H9 (cell line): Measurements from ENCODE around the gene DNAJC15. TPM values are rescaled to one million over a fixed set of nuclear protein-coding genes. Genes with fewer than 3 reads are reported as not detected.

Experiments used
- DNase-seq: peaks from one replicate; pipeline ENCODE4 v3.0.0-alpha.2; 2017
- H2AFZ ChIP-seq: one replicate; pipeline ENCODE4 v1.6.1; 2013; ENCODE audit warnings: mild to moderate bottlenecking, low read length, control low read depth, moderate library complexity
- H2AK5ac ChIP-seq: 2 replicates; pipeline ENCODE4 v1.6.1; 2013; ENCODE audit warnings: low read length, control low read depth, mixed read lengths; ENCODE audit not compliant: insufficient read length
- H2BK120ac ChIP-seq: one replicate; pipeline ENCODE4 v1.6.1; 2013; ENCODE audit warnings: low read depth, mild to moderate bottlenecking, low read length, control low read depth, inconsistent platforms; ENCODE audit not compliant: poor library complexity, severe bottlenecking
- H2BK12ac ChIP-seq: 2 replicates; pipeline ENCODE4 v1.6.1; 2013; ENCODE audit warnings: low read length, control low read depth, mixed read lengths, low read depth; ENCODE audit not compliant: insufficient read length
- H2BK15ac ChIP-seq: 2 replicates; pipeline ENCODE4 v1.6.1; 2013; ENCODE audit warnings: low read depth, low read length, control low read depth
- H2BK20ac ChIP-seq: one replicate; pipeline ENCODE4 v1.6.1; 2013; ENCODE audit warnings: low read depth, mild to moderate bottlenecking, low read length, control low read depth, inconsistent platforms; ENCODE audit not compliant: poor library complexity, severe bottlenecking
- H2BK5ac ChIP-seq: 2 replicates; pipeline ENCODE4 v1.6.1; 2013; ENCODE audit warnings: low read length, control low read depth, mixed read lengths; ENCODE audit not compliant: insufficient read length
- H3K14ac ChIP-seq: 2 replicates; pipeline ENCODE4 v1.6.1; 2013; ENCODE audit warnings: low read length, control low read depth; ENCODE audit not compliant: insufficient read depth
- H3K18ac ChIP-seq: 2 replicates; pipeline ENCODE4 v1.6.1; 2013; ENCODE audit warnings: low read depth, mild to moderate bottlenecking, mixed read lengths, low read length, control low read depth; ENCODE audit not compliant: insufficient read length
- H3K23ac ChIP-seq: 2 replicates; pipeline ENCODE4 v1.6.1; 2013; ENCODE audit warnings: low read length, control low read depth, mixed read lengths, low read depth; ENCODE audit not compliant: insufficient read length
- H3K23me2 ChIP-seq: 2 replicates; pipeline ENCODE4 v1.6.1; 2013; ENCODE audit warnings: low read depth, mild to moderate bottlenecking, mixed read lengths, low read length, control low read depth; ENCODE audit not compliant: insufficient read length, poor library complexity, severe bottlenecking
- H3K27ac ChIP-seq: 2 replicates; pipeline ENCODE4 v1.5.1; 2013; ENCODE audit warnings: low read length, control low read depth, mixed read lengths, low read depth; ENCODE audit not compliant: insufficient read length
- H3K27me3 ChIP-seq: 2 replicates; pipeline ENCODE4 v1.6.1; 2013; ENCODE audit warnings: low read length, control low read depth, inconsistent platforms; ENCODE audit not compliant: insufficient read depth
- H3K4ac ChIP-seq: 2 replicates; pipeline ENCODE4 v1.6.1; 2013; ENCODE audit warnings: low read depth, mild to moderate bottlenecking, control low read depth, inconsistent platforms, low read length, moderate library complexity
- H3K4me1 ChIP-seq: 2 replicates; pipeline ENCODE4 v1.6.1; 2013; ENCODE audit warnings: low read length, control low read depth, inconsistent platforms; ENCODE audit not compliant: insufficient read depth
- H3K4me2 ChIP-seq: 2 replicates; pipeline ENCODE4 v1.6.1; 2013; ENCODE audit warnings: low read length, control low read depth, mixed read lengths; ENCODE audit not compliant: insufficient read length, insufficient read depth
- H3K56ac ChIP-seq: 2 replicates; pipeline ENCODE4 v1.6.1; 2013; ENCODE audit warnings: low read depth, mild to moderate bottlenecking, mixed read lengths, low read length, control low read depth; ENCODE audit not compliant: insufficient read length
- H3K79me1 ChIP-seq: 2 replicates; pipeline ENCODE4 v1.6.1; 2013; ENCODE audit warnings: low read depth, mild to moderate bottlenecking, moderate library complexity, low read length, control low read depth, inconsistent platforms; ENCODE audit not compliant: insufficient read depth, poor library complexity, severe bottlenecking
- H3K79me2 ChIP-seq: 2 replicates; pipeline ENCODE4 v1.6.1; 2013; ENCODE audit warnings: low read length, control low read depth, inconsistent platforms; ENCODE audit not compliant: insufficient read depth
- H3K9ac ChIP-seq: 2 replicates; pipeline ENCODE4 v1.6.1; 2013; ENCODE audit warnings: low read length, control low read depth, mixed read lengths; ENCODE audit not compliant: insufficient read length; ENCODE audit errors: extremely low read depth
- H3K9me3 ChIP-seq: one replicate; pipeline ENCODE4 v1.6.1; 2013; ENCODE audit warnings: low read depth, low read length, inconsistent platforms; ENCODE audit not compliant: control insufficient read depth
- H3T11ph ChIP-seq: one replicate; pipeline ENCODE4 v1.6.1; 2013; ENCODE audit warnings: mild to moderate bottlenecking, low read length, control low read depth, inconsistent platforms
- H4K20me1 ChIP-seq: one replicate; pipeline ENCODE4 v1.6.1; 2013; ENCODE audit not compliant: control insufficient read depth, insufficient read length, insufficient read depth
- H4K5ac ChIP-seq: 2 replicates; pipeline ENCODE4 v1.6.1; 2013; ENCODE audit warnings: low read depth, mild to moderate bottlenecking, mixed read lengths, low read length, control low read depth; ENCODE audit not compliant: insufficient read length
- H4K8ac ChIP-seq: replicated peaks from 2 replicates; pipeline ENCODE4 v1.6.1; 2013; ENCODE audit warnings: low read length, control low read depth, mixed read lengths, low read depth; ENCODE audit not compliant: insufficient read length
- H4K91ac ChIP-seq: 2 replicates; pipeline ENCODE4 v1.6.1; 2013; ENCODE audit warnings: low read depth, mild to moderate bottlenecking, moderate library complexity, mixed read lengths, low read length, control low read depth; ENCODE audit not compliant: insufficient read length
- H3K27ac Mint-ChIP-seq, 3 experiments: 2 replicates in 2 of 3; 3 replicates in 1 of 3; pipeline ENCODE4 v1.8.0; 2020 to 2021; ENCODE audit warnings: mixed read lengths in 3 of 3, mild to moderate bottlenecking in 1 of 3, moderate library complexity in 1 of 3
- H3K27me3 Mint-ChIP-seq: 2 replicates; pipeline ENCODE4 v1.8.0; 2021; ENCODE audit warnings: low read depth, mild to moderate bottlenecking, moderate library complexity, mixed read lengths
- H3K36me3 Mint-ChIP-seq, 3 experiments: 2 replicates in 2 of 3; 3 replicates in 1 of 3; pipeline ENCODE4 v1.8.0; 2020 to 2021; ENCODE audit warnings: low read depth in 3 of 3, mixed read lengths in 3 of 3; ENCODE audit not compliant: insufficient read depth in 1 of 3
- H3K4me1 Mint-ChIP-seq, 2 experiments: 2 replicates each; pipeline ENCODE4 v1.8.0; 2020; ENCODE audit warnings: mixed read lengths in 2 of 2
- H3K4me3 Mint-ChIP-seq, 2 experiments: 2 replicates in 1 of 2; 3 replicates in 1 of 2; pipeline ENCODE4 v1.8.0; 2020 to 2021; ENCODE audit warnings: mild to moderate bottlenecking in 2 of 2, mixed read lengths in 2 of 2, moderate library complexity in 1 of 2
- H3K9me3 Mint-ChIP-seq, 2 experiments: 2 replicates in 1 of 2; 3 replicates in 1 of 2; pipeline ENCODE4 v1.8.0; 2020; ENCODE audit warnings: mild to moderate bottlenecking in 2 of 2, mixed read lengths in 2 of 2, moderate library complexity in 1 of 2
- WGBS: extraction: QIAGEN DNeasy Blood & Tissue Kit; methylation state at CpG from one replicate; pipeline ENCODE4 v1.1.7; 2013; ENCODE audit warnings: missing lambda C conversion rate, low lambda C conversion rate, mixed read lengths; ENCODE audit not compliant: insufficient read length; ENCODE audit errors: extremely low coverage; 5-methylcytosine and 5-hydroxymethylcytosine counted together
- total RNA-seq: library from RNA; stranded (reverse); gene quantifications from 2 replicates; pipeline ENCODE4 v1.2.1, GENCODE V29; 2021
- TF ChIP-seq, protein P1 (sequence below): fragments of 200-600 bp; sonication (generic); conservative IDR thresholded peaks from 3 replicates; pipeline ENCODE4 v1.8.0; 2021; ENCODE audit warnings: antibody characterized with exemption, mild to moderate bottlenecking

DNAJC15 gene
- total RNA-seq, 1 experiment from 2014 or later: 13.4 TPM

DNA sequence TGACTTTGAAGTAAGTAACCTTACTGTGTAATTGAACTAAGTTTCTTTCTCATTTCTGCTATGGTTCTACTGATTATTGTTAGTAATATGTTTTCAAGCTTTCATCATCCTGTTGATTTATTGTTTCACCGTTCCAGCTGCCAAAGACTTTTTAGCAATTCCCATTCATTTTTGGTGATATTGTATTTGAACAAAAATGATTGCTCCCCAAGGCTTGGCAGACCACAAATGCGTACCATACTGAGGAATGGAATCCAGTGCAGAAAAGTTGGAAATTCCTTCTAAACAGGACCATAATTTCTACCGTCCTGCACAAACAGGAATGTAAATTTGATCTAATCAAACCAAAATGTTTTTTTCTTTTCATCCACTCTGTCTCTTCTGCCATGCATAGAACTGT, 42.1 kb upstream of the DNAJC15 start:
- WGBS: no CpG with 5 or more reads among the region's 3 CpGs
- no peak overlapping the region for H3K56ac ChIP-seq
- Mint-ChIP-seq H3K4me3 (no peak overlapping the region), H3K36me3 (0 out of 7 replicates have a peak, but pooled peaks cover 0 to 2% (median 0%) of the 10 kb centered on the region in 3 experiments), H3K27me3 (no peaks in the 10 kb centered on the region), H3K9me3 (no peaks in the 10 kb centered on the region; a peak in 2 of 5 replicates), H3K27ac (no peak overlapping the region), H3K4me1 (peaks cover 34 to 37% of the 10 kb centered on the region in 2 experiments)
- H2AFZ ChIP-seq: no peak overlapping the region
- no peak overlapping the region for H3K4ac ChIP-seq
- TF ChIP-seq, protein P1, sequence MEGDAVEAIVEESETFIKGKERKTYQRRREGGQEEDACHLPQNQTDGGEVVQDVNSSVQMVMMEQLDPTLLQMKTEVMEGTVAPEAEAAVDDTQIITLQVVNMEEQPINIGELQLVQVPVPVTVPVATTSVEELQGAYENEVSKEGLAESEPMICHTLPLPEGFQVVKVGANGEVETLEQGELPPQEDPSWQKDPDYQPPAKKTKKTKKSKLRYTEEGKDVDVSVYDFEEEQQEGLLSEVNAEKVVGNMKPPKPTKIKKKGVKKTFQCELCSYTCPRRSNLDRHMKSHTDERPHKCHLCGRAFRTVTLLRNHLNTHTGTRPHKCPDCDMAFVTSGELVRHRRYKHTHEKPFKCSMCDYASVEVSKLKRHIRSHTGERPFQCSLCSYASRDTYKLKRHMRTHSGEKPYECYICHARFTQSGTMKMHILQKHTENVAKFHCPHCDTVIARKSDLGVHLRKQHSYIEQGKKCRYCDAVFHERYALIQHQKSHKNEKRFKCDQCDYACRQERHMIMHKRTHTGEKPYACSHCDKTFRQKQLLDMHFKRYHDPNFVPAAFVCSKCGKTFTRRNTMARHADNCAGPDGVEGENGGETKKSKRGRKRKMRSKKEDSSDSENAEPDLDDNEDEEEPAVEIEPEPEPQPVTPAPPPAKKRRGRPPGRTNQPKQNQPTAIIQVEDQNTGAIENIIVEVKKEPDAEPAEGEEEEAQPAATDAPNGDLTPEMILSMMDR: no peak
- no peak overlapping the region for H4K5ac ChIP-seq
- no peak overlapping the region for H3K18ac ChIP-seq
- H2BK15ac ChIP-seq: no peak overlapping the region
- no peak overlapping the region for H4K8ac ChIP-seq
- no peak for DNase-seq
- H3T11ph ChIP-seq: no peak overlapping the region
- H2BK5ac ChIP-seq: no peak overlapping the region
- H3K4me1 ChIP-seq: peaks cover 3% of the 10 kb centered on the region; the same call in 1 of the 2 replicates
- H4K91ac ChIP-seq: no peak overlapping the region
- H2BK12ac ChIP-seq: no peak overlapping the region
- H3K79me2 ChIP-seq: no peaks in the 10 kb centered on the region
- H4K20me1 ChIP-seq: no peaks in the 10 kb centered on the region
- H3K14ac ChIP-seq: no peak overlapping the region
- no peak overlapping the region for H3K9ac ChIP-seq
- no peak overlapping the region for H3K4me2 ChIP-seq
- no peaks in the 10 kb centered on the region for H3K27me3 ChIP-seq
- no peaks in the 10 kb centered on the region for H3K23me2 ChIP-seq
- H3K27ac ChIP-seq: no peak overlapping the region
- H3K79me1 ChIP-seq: no peaks in the 10 kb centered on the region
- no peak overlapping the region for H2BK20ac ChIP-seq
- no peak overlapping the region for H2AK5ac ChIP-seq
- no peak overlapping the region for H2BK120ac ChIP-seq
- H3K23ac ChIP-seq: no peak overlapping the region
- no peaks in the 10 kb centered on the region for H3K9me3 ChIP-seq
